SU-DHL-6 (cell line): ENCODE data around the gene C11orf68.

Source experiments
- H2AFZ ChIP-seq: fragments of 200-600 bp; sonication (generic); 2 replicates; pipeline ENCODE4 v1.6.1; 2014; ENCODE audit warnings: low read depth, mild to moderate bottlenecking, moderate library complexity, mixed read lengths, antibody characterized with exemption, low read length; ENCODE audit not compliant: severe bottlenecking
- H3F3A ChIP-seq: fragments of 200-600 bp; shearing (Covaris generic); 2 replicates; pipeline ENCODE4 v1.6.0; 2016; ENCODE audit warnings: antibody characterized with exemption, mild to moderate bottlenecking; ENCODE audit not compliant: insufficient read depth
- H3K27ac ChIP-seq: fragments of 200-600 bp; sonication (generic); 2 replicates; pipeline ENCODE4 v1.5.1; 2016; ENCODE audit warnings: low read depth, mild to moderate bottlenecking, low read length, moderate library complexity, mixed read lengths
- H3K27me3 ChIP-seq: fragments of 200-600 bp; sonication (generic), shearing (Covaris generic); 2 replicates; pipeline ENCODE4 v1.6.0; 2014; ENCODE audit warnings: mild to moderate bottlenecking, low read length
- H3K36me3 ChIP-seq: fragments of 200-600 bp; sonication (generic); 2 replicates; pipeline ENCODE4 v1.6.1; 2014; ENCODE audit warnings: mild to moderate bottlenecking, low read length, mixed read lengths
- H3K4me2 ChIP-seq: fragments of 300-600, 200-600 bp; shearing (Covaris generic), sonication (generic); 2 replicates; pipeline ENCODE4 v1.6.0; 2014; ENCODE audit warnings: low read length, low read depth, mild to moderate bottlenecking; ENCODE audit not compliant: poor library complexity, severe bottlenecking
- H3K4me3 ChIP-seq: fragments of 200-600 bp; sonication (generic); 2 replicates; pipeline ENCODE4 v1.5.1; 2014; ENCODE audit warnings: antibody characterized with exemption, low read length, mild to moderate bottlenecking, mixed read lengths; ENCODE audit not compliant: insufficient read depth, poor library complexity, severe bottlenecking
- H3K79me2 ChIP-seq: fragments of 200-600 bp; sonication (generic); 2 replicates; pipeline ENCODE4 v1.6.1; 2014; ENCODE audit warnings: mild to moderate bottlenecking, low read length, moderate library complexity; ENCODE audit not compliant: insufficient read depth
- H3K9ac ChIP-seq: fragments of 200-600 bp; sonication (generic); 2 replicates; pipeline ENCODE4 v1.7.0; 2014; ENCODE audit warnings: mild to moderate bottlenecking, low read length
- H3K9me2 ChIP-seq: fragments of 200-600 bp; sonication (generic); replicated peaks from 2 replicates; pipeline ENCODE4 v1.6.1; 2014; ENCODE audit warnings: low read length; ENCODE audit not compliant: insufficient read depth
- H3K9me3 ChIP-seq: fragments of 200-600 bp; sonication (generic); 2 replicates; pipeline ENCODE4 v1.6.1; 2014; ENCODE audit warnings: low read length, mixed read lengths; ENCODE audit not compliant: insufficient read depth
- H4K20me1 ChIP-seq: fragments of 200-600 bp; sonication (generic); 2 replicates; pipeline ENCODE4 v1.6.1; 2014; ENCODE audit warnings: low read depth, mild to moderate bottlenecking, antibody characterized with exemption, low read length, moderate library complexity, mixed read lengths
- CTCF ChIP-seq: fragments of 200-600 bp; sonication (generic); IDR thresholded peaks from one replicate; pipeline ENCODE4 v1.5.1; 2017; ENCODE audit warnings: antibody characterized with exemption, mild to moderate bottlenecking, low read length, moderate library complexity; ENCODE audit not compliant: insufficient read depth, poor library complexity, severe bottlenecking
- EZH2phosphoT487 ChIP-seq: fragments of 200-600 bp; sonication (generic), shearing (Covaris generic); conservative IDR thresholded peaks from 2 replicates; pipeline ENCODE4 v1.6.1; 2018; ENCODE audit warnings: mild to moderate bottlenecking, antibody characterized with exemption, low read length, moderate library complexity, mixed read lengths

The C11orf68 gene

GRCh38 chr11:65873318-65874156 lies 45.3 kb downstream of the C11orf68 start:
- H3K27ac ChIP-seq: no peak overlapping the region

GRCh38 chr11:65872586-65873317 lies 46.1 kb downstream of the C11orf68 start, which contains the start of gene EFEMP2:
Gene EFEMP2, minus strand, starts transcription at chr11:65872800. Its CDS starts 446 bp downstream, at chr11:65872354.
- TF ChIP-seq CTCF: no peak
- no peak for TF ChIP-seq EZH2phosphoT487
- H4K20me1 ChIP-seq: no peaks in the 10 kb centered on the region
- H3F3A ChIP-seq: no peaks in the 10 kb centered on the region
- H3K79me2 ChIP-seq: no peaks in the 10 kb centered on the region
- H3K27ac ChIP-seq: no peak within 1 kb of the TSS
- H3K9me2 ChIP-seq: no peaks in the 10 kb centered on the region
- H3K9me3 ChIP-seq: no peaks in the 10 kb centered on the region
- peak within 1 kb of the TSS; percentile 59 for H3K4me2 ChIP-seq
- no peaks in the 10 kb centered on the region for H3K27me3 ChIP-seq
- H2AFZ ChIP-seq: peak within 1 kb of the TSS; percentile 78
- peak within 1 kb of the TSS; percentile 51 for H3K9ac ChIP-seq
- peak within 1 kb of the TSS; percentile 46 for H3K4me3 ChIP-seq
- H3K36me3 ChIP-seq: no peaks in the 10 kb centered on the region

More at GRCh38 chr11:65873318-65874156, 45.3 kb downstream of the C11orf68 start:
- H3K4me3 ChIP-seq: peak overlapping the region; percentile 46
- no peaks in the 10 kb centered on the region for H3K9me3 ChIP-seq
- H3K79me2 ChIP-seq: no peaks in the 10 kb centered on the region
- no peaks in the 10 kb centered on the region for H3K27me3 ChIP-seq
- H3K36me3 ChIP-seq: no peaks in the 10 kb centered on the region
- no peaks in the 10 kb centered on the region for H4K20me1 ChIP-seq
- no peaks in the 10 kb centered on the region for H3F3A ChIP-seq
- TF ChIP-seq EZH2phosphoT487: no peak
- TF ChIP-seq CTCF: no peak
- no peaks in the 10 kb centered on the region for H3K9me2 ChIP-seq
- peak overlapping the region; percentile 51 for H3K9ac ChIP-seq
- H3K4me2 ChIP-seq: peak overlapping the region; percentile 59
- peak overlapping the region; percentile 78 for H2AFZ ChIP-seq

- Histone ChIP-seq H3K36me3 (no peaks in the 10 kb centered on the region), H3K79me2 (no peaks in the 10 kb centered on the region), H2AFZ (no peak overlapping the region), H3K9me3 (no peaks in the 10 kb centered on the region), H3K27ac (no peak overlapping the region), H3K9ac (no peak overlapping the region), H3F3A (no peaks in the 10 kb centered on the region), H3K27me3 (no peaks in the 10 kb centered on the region), H3K4me2 (no peak overlapping the region), H3K4me3 (no peak overlapping the region), H3K9me2 (no peaks in the 10 kb centered on the region), H4K20me1 (no peaks in the 10 kb centered on the region)
- no peak for TF ChIP-seq CTCF
- TF ChIP-seq EZH2phosphoT487: no peak
These were observed 46.9 kb downstream of the C11orf68 start for GRCh38 chr11:65871811-65872548.
